Heart left ventricle (tissue), 13 donors: Measurements from ENCODE around the gene PROSER2.

Experiments
- POLR2A ChIP-seq, 2 donors: fragments of 450-650 bp; IDR thresholded peaks; one replicate each; pipeline ENCODE4 v1.6.1; 2017; ENCODE audit warnings: antibody characterized with exemption in 2 of 2, mild to moderate bottlenecking in 2 of 2, moderate library complexity in 2 of 2
- TF ChIP-seq, protein P1 (sequence below), 12 donors: fragments of 200-600 bp; sonication (generic) in 4 of 12; IDR thresholded peaks; one replicate each; pipeline versions ENCODE4 v1.5.0 to v1.8.0; 2018 to 2022; ENCODE audit warnings: antibody characterized with exemption in 12 of 12, mild to moderate bottlenecking in 5 of 12
- donor health status: ischemic (EF 13 %, LVEDD 7.1; RV severe dilation, severe dysfunction).
- donor health status: DM: no; HTN: yes; CAD: no.
- donor health status: DM: no; HTN: no; CAD: no.
- donor health status: ischemic (EF 25% LVEDD 6.9; RV normal size, moderate dysfunction).
- donor health status: ischemic (EF 25% LVEDD 5.7; RV mildly dilated, moderate dysfunction).
- donor health status: ischemic (EF 35%, LVEDD 5.7; RV mildly dilated, moderate dysfunction).
- donor health status: nonischemic (EF 11% LVEDD 7.7; RV severe dilation, severe dysfunction).
- donor health status: DM: yes; HTN: yes; CAD: no.
- donor health status: PGD.
- donor health status: ischemic (EF 29% LVEDD 5.4; RV normal size, mild dysfunction).
- donor health status: nonischemic (EF 23%, LVEDD 6.1; RV moderate dilation, normal function).

DNA sequence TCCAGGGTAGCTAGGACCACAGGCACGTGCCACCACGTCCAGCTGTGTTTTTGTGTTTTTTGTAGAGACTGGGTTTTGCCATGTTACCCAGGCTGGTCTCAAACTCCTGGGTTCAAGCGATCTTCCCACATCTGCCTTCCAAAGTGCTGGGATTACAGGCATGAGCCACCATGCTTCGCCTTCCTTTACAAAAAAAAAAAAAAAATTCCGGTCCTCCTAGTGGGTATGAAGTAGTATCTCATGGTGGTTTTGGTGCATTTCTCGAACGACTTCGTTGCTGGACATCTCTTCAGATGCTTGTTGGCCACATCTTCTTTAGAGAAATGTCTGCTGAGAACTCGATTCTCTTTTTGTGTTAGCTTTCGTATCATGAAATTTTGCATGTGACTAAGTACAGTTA, 3.9 kb downstream of the PROSER2 start:
- TF ChIP-seq, protein P1, sequence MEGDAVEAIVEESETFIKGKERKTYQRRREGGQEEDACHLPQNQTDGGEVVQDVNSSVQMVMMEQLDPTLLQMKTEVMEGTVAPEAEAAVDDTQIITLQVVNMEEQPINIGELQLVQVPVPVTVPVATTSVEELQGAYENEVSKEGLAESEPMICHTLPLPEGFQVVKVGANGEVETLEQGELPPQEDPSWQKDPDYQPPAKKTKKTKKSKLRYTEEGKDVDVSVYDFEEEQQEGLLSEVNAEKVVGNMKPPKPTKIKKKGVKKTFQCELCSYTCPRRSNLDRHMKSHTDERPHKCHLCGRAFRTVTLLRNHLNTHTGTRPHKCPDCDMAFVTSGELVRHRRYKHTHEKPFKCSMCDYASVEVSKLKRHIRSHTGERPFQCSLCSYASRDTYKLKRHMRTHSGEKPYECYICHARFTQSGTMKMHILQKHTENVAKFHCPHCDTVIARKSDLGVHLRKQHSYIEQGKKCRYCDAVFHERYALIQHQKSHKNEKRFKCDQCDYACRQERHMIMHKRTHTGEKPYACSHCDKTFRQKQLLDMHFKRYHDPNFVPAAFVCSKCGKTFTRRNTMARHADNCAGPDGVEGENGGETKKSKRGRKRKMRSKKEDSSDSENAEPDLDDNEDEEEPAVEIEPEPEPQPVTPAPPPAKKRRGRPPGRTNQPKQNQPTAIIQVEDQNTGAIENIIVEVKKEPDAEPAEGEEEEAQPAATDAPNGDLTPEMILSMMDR (IDR thresholded peaks at IDR 0.05): no peak
- TF ChIP-seq POLR2A (IDR thresholded peaks at IDR 0.05): no peak
